Activated CD4-positive, alpha-beta T cell treated with anti-CD3 and anti-CD28 coated beads for 36 hours (primary cell): ENCODE data around the gene SMOC2. TPM values are rescaled to one million over a fixed set of nuclear protein-coding genes. Genes with fewer than 3 reads are reported as not detected.

Experiments
- ATAC-seq: fragments of 200-7000 bp; cut with Tn5 transposase; one replicate; pipeline ENCODE4 v1.10.0; 2021; ENCODE audit warnings: mild to moderate bottlenecking, moderate library complexity
- CTCF ChIA-PET: fragments of 350-600 bp; sonication (Branson Sonifier 250); formaldehyde crosslinking; loops from one replicate; lab custom pipeline; 2021; ENCODE audit warnings: antibody characterized with exemption; lab: Charles Lee
- POLR2A ChIA-PET: fragments of 350-600 bp; sonication (Branson Sonifier 250); formaldehyde crosslinking; loops from one replicate; lab custom pipeline; 2021; ENCODE audit warnings: antibody characterized with exemption, inconsistent platforms; lab: Charles Lee
- DNase-seq: peaks from one replicate; pipeline ENCODE4 v3.0.0-alpha.2; 2020
- H3K27ac Mint-ChIP-seq: one replicate; pipeline ENCODE4 v1.8.0; 2021; ENCODE audit warnings: mixed read lengths
- H3K27me3 Mint-ChIP-seq: one replicate; pipeline ENCODE4 v1.8.0; 2021; ENCODE audit warnings: mixed read lengths
- H3K36me3 Mint-ChIP-seq: one replicate; pipeline ENCODE4 v1.8.0; 2021; ENCODE audit warnings: low read depth, mixed read lengths
- H3K4me1 Mint-ChIP-seq: one replicate; pipeline ENCODE4 v1.8.0; 2021; ENCODE audit warnings: mixed read lengths
- H3K4me3 Mint-ChIP-seq: one replicate; pipeline ENCODE4 v1.8.0; 2021; ENCODE audit warnings: mild to moderate bottlenecking, moderate library complexity, mixed read lengths
- H3K9me3 Mint-ChIP-seq: one replicate; pipeline ENCODE4 v1.8.0; 2021; ENCODE audit warnings: low read depth, mixed read lengths
- intact Hi-C, 2 experiments: fragments of 100-400 bp; cut with DNase I in 1 of 2; cut with micrococcal nuclease in 1 of 2; formaldehyde crosslinking; loops; one replicate each; pipeline versions ENCODE4 v1.14.2 to v1.15.1; 2022 to 2024; cut with DNase I, micrococcal nuclease
- total RNA-seq, 2 experiments: library from RNA; stranded (reverse); gene quantifications; one replicate each; pipeline ENCODE4 v1.2.3, GENCODE V29; 2021

The SMOC2 gene
- total RNA-seq, 2 experiments from 2014 or later: not detected

GRCh38 chr6:168515376-168515775 lies 74.4 kb downstream of the SMOC2 start:
- Mint-ChIP-seq H3K9me3 (no peaks in the 10 kb centered on the region), H3K27me3 (peaks cover 6% of the 10 kb centered on the region), H3K4me3 (no peak overlapping the region), H3K27ac (no peak overlapping the region), H3K36me3 (no peaks in the 10 kb centered on the region), H3K4me1 (no peaks in the 10 kb centered on the region)
- CTCF ChIA-PET: no interaction called here
- ATAC-seq (no peak), DNase-seq (no peak)
- intact Hi-C loops: no loop called here
- POLR2A ChIA-PET: no interaction called here

DNA sequence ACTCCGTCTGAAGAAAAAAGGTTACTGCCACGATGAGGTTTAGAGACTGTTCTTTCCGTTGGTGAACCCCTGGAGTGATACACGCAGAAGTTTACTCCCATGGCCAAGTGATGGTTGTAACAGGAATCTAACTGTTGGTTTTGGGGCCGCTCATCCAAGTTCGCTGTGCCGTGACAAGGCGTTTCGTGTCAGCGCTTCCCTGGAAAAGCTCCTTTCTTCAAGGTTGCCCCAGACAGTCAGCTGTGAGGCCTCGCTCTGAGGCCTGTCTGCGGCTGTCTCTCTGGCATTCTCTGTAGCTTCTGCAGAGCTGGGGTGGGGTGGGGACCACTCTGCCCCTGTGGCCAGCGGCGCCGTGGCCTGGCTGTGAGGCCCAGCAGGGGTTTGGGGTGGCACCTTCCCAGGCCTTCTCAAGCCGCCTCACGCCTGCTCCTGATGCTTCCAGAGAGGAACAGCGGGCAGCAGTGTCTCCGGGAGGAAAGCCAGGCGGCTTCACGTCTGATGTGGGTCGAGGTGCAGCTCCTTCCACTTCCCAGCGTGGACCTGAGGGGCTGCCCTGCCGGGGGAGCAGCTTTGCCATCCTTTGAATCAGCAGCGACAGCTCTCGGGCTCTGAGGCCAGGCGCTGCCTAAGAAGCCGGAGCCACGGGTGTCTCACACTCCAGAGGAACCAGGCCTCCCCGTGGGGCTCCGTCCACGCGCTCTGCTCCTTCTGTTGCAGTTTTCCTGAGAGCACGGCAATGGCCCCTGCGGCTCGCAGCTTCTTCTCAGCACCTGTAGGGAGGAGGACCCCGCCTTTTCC lies 76.2 kb downstream of the SMOC2 start:
- no peak overlapping the region for H3K27ac Mint-ChIP-seq
- peaks cover 3% of the 10 kb centered on the region for H3K27me3 Mint-ChIP-seq
- CTCF ChIA-PET: interaction anchor here (0.6 kb wide), 1 partner anchor 331 kb away, joined by 3 read pairs; no protein-coding TSS in a partner anchor
- DNase-seq (no peak), ATAC-seq (no peak)
- no peaks in the 10 kb centered on the region for H3K9me3 Mint-ChIP-seq
- intact Hi-C loops: no loop called here
- no peak overlapping the region for H3K4me3 Mint-ChIP-seq
- POLR2A ChIA-PET: no interaction called here
- H3K4me1 Mint-ChIP-seq: no peaks in the 10 kb centered on the region
- no peaks in the 10 kb centered on the region for H3K36me3 Mint-ChIP-seq

DNA sequence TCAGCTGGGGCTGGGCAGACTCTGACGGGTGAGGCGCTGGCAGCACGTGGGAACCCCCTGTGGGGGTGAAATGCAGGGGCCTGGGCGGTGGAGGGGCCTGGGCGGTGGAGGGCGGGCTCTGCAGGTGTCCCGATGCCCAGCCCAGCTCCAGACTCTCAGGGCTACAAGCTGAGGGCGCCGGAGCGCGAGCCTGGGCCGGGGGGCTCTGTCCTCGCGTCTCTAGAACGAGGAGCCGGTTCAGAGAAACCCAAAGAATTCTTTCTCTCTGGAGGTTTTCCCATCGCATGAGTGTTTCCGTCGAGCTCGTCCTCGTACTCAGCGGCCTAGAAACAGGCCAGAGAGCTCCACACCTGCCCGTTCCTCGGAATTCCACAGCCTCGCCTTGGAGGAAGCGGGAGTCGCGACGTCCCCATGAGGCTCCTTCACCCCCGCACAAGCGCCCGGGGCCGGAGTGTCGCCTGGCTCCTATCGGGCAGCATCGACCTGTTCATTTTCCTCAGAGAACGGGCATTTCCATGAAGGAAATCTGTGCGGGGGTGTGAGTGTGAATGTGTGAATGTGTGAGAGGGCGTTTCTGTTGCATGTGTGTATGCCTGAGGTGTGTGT lies 76.9 kb downstream of the SMOC2 start:
- Mint-ChIP-seq H3K4me3 (no peak overlapping the region), H3K27me3 (peaks cover 4% of the 10 kb centered on the region), H3K36me3 (no peaks in the 10 kb centered on the region), H3K9me3 (no peaks in the 10 kb centered on the region), H3K27ac (no peak overlapping the region), H3K4me1 (no peaks in the 10 kb centered on the region)
- intact Hi-C loops: no loop called here
- POLR2A ChIA-PET: no interaction called here
- DNase-seq (no peak), ATAC-seq (no peak)
- CTCF ChIA-PET: interaction anchor here (0.6 kb wide), 1 partner anchor 332 kb away, joined by 3 read pairs; no protein-coding TSS in a partner anchor

GRCh38 chr6:168518348-168518745 lies 77.4 kb downstream of the SMOC2 start:
- POLR2A ChIA-PET: no interaction called here
- ATAC-seq: no peak
- H3K27ac Mint-ChIP-seq: no peak overlapping the region

DNA sequence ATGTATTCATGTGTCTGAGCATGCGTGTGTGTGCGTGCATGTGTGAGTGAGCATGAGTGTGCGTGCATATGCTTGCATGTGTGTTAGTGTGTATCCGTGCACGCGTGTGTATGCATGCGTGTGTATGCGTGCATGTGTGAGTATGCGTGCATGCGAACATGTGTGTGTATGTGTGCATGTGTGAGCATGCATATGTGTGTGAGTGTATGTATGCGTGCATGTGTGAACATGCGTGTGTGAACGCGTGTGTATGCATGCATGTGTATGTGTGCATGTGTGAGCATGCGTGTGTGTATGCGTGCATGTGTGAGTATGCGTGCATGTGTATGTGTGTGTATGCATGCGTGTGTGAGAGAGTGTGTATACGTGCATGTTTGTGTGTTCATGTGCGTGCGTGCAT lies 77.9 kb downstream of the SMOC2 start:
- Mint-ChIP-seq H3K4me1 (no peaks in the 10 kb centered on the region), H3K4me3 (no peak overlapping the region), H3K36me3 (no peaks in the 10 kb centered on the region), H3K27ac (no peak overlapping the region), H3K9me3 (no peaks in the 10 kb centered on the region), H3K27me3 (peaks cover 4% of the 10 kb centered on the region)
- ATAC-seq (no peak), DNase-seq (no peak)
- intact Hi-C loops: no loop called here
- CTCF ChIA-PET: no interaction called here
- POLR2A ChIA-PET: no interaction called here

More at GRCh38 chr6:168518348-168518745, 77.4 kb downstream of the SMOC2 start:
- H3K27me3 Mint-ChIP-seq: peaks cover 4% of the 10 kb centered on the region
- no peaks in the 10 kb centered on the region for H3K4me1 Mint-ChIP-seq
- no peak overlapping the region for H3K4me3 Mint-ChIP-seq
- no peaks in the 10 kb centered on the region for H3K36me3 Mint-ChIP-seq
- intact Hi-C loops: no loop called here
- DNase-seq: no peak
- no peaks in the 10 kb centered on the region for H3K9me3 Mint-ChIP-seq
- CTCF ChIA-PET: no interaction called here

DNA sequence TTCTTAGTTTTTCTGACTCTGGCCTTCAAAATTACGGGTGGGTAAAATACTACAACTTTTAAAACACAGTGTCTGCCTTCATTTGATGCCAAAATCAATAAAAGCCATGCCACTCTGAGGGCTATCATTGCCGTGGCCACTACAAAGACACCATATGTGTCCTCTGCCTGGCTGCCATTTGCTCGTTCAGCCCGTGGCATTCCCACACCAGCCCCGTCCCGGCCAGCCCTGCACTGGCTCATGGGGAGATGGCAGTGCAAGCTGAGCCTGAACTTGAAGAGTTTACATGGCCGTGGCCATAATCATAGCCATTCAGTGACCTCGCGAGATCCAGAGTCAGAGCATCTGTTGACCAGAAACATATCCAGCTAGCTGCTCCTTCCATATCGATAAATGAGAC lies 79.2 kb downstream of the SMOC2 start:
- peaks cover 4% of the 10 kb centered on the region for H3K27me3 Mint-ChIP-seq
- no peaks in the 10 kb centered on the region for H3K4me1 Mint-ChIP-seq
- no peak for ATAC-seq
- no peak overlapping the region for H3K4me3 Mint-ChIP-seq
- H3K9me3 Mint-ChIP-seq: no peaks in the 10 kb centered on the region
- DNase-seq: no peak
- intact Hi-C loops: no loop called here
- CTCF ChIA-PET: no interaction called here
- H3K27ac Mint-ChIP-seq: no peak overlapping the region
- H3K36me3 Mint-ChIP-seq: no peaks in the 10 kb centered on the region
- POLR2A ChIA-PET: no interaction called here

DNA sequence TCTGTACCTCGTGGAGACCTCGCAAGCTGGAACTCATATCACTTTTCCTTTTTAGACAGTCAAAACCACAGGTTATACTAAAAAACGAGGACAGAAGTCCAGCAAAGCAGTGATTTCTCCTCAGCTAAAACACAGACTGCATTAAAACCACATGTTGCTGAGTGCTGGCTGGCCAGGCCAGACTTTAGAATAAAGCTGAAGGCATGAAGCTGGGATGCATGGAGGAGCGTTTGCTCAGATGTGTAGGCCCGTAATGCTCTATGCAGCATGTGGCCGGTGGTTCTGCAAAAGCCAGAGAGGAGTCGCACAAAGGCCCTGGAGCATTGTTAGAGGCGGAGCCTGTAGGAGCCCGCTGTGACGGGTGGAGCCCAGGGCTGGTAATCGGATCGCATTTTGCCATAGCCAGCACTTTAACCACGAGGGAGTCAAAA lies 83.6 kb downstream of the SMOC2 start:
- Mint-ChIP-seq H3K27ac (no peak overlapping the region), H3K9me3 (no peaks in the 10 kb centered on the region), H3K4me1 (no peaks in the 10 kb centered on the region), H3K4me3 (no peak overlapping the region), H3K27me3 (peaks cover 6% of the 10 kb centered on the region), H3K36me3 (no peaks in the 10 kb centered on the region)
- no peak for DNase-seq
- ChIA-PET POLR2A (no interaction called here), CTCF (no interaction called here)
- no peak for ATAC-seq
- intact Hi-C loops: no loop called here

GRCh38 chr6:168525114-168525513 lies 84.1 kb downstream of the SMOC2 start:
- no peaks in the 10 kb centered on the region for H3K9me3 Mint-ChIP-seq
- H3K27ac Mint-ChIP-seq: no peak overlapping the region
- ATAC-seq (no peak), DNase-seq (no peak)
- no peaks in the 10 kb centered on the region for H3K4me1 Mint-ChIP-seq
- no peak overlapping the region for H3K4me3 Mint-ChIP-seq
- no peaks in the 10 kb centered on the region for H3K36me3 Mint-ChIP-seq
- CTCF ChIA-PET: interaction anchor here (0.7 kb wide), 1 partner anchor 219 kb away, joined by 3 read pairs; no protein-coding TSS in a partner anchor
- H3K27me3 Mint-ChIP-seq: peaks cover 6% of the 10 kb centered on the region
- POLR2A ChIA-PET: no interaction called here
- intact Hi-C loops: no loop called here

DNA sequence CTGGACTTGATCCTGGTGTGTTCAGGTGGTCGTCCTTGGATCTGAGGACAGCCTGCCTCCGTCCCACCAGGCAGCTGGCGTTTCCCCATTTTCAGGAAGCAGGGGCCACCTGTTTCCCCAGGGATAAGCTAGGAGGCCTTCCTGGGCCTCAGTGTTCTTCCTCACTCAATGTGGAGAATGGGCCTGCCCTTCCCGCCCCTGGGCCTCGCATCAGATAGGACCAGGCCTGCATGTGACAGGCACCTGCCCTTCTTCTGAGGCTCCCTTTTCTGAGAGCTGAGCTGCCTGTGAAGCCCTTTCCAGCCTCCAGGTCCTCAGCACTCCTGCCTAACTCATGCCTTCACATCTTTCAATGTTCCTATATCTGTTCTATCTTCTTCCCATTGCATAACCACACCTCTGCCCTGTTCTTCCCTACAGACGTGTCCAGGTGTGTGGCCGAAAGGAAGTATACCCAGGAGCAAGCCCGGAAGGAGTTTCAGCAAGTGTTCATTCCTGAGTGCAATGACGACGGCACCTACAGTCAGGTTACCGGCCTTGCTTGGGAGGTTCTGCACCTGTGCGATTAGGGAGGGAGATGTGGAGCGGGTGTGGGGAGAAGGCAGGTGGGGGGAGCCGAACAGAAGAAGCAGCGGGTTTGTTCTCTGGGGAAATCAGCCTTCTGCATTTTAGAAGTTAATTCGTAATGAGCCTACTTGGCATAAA lies 85.1 kb downstream of the SMOC2 start:
- POLR2A ChIA-PET: no interaction called here

DNA sequence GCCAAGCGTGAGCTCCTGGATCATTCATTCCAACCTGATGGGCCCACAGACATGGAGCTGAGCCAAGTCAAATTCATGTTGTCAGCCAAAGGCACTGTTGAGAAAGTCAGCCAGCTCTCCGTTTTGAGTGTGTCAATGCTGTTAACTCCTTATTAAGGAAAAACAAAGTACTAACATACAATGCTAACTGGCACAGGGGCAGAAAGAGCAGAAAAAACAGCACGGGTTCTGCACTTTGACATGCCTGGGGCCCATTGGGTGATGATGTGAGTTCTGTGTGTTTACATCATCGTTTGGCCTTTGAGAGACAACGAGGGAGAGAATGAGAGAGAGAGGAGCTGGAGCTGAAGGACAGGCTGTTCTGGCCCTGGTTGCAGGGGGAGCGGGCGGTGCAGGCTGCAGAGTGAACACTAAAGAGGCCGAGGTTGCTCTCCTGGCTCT lies 85.9 kb downstream of the SMOC2 start:
- no peak for DNase-seq
- Mint-ChIP-seq H3K4me1 (no peaks in the 10 kb centered on the region), H3K36me3 (no peaks in the 10 kb centered on the region), H3K27me3 (peaks cover 6% of the 10 kb centered on the region), H3K9me3 (no peaks in the 10 kb centered on the region), H3K27ac (no peak overlapping the region), H3K4me3 (no peak overlapping the region)
- ChIA-PET POLR2A (no interaction called here), CTCF (no interaction called here)
- no peak for ATAC-seq
- intact Hi-C loops: no loop called here

More for the DNA sequence above, 85.1 kb downstream of the SMOC2 start:
- Mint-ChIP-seq H3K36me3 (no peaks in the 10 kb centered on the region), H3K9me3 (no peaks in the 10 kb centered on the region), H3K4me1 (no peaks in the 10 kb centered on the region), H3K27ac (no peak overlapping the region), H3K4me3 (no peak overlapping the region), H3K27me3 (peaks cover 6% of the 10 kb centered on the region)
- DNase-seq: no peak
- no peak for ATAC-seq
- CTCF ChIA-PET: no interaction called here
- intact Hi-C loops: no loop called here

DNA sequence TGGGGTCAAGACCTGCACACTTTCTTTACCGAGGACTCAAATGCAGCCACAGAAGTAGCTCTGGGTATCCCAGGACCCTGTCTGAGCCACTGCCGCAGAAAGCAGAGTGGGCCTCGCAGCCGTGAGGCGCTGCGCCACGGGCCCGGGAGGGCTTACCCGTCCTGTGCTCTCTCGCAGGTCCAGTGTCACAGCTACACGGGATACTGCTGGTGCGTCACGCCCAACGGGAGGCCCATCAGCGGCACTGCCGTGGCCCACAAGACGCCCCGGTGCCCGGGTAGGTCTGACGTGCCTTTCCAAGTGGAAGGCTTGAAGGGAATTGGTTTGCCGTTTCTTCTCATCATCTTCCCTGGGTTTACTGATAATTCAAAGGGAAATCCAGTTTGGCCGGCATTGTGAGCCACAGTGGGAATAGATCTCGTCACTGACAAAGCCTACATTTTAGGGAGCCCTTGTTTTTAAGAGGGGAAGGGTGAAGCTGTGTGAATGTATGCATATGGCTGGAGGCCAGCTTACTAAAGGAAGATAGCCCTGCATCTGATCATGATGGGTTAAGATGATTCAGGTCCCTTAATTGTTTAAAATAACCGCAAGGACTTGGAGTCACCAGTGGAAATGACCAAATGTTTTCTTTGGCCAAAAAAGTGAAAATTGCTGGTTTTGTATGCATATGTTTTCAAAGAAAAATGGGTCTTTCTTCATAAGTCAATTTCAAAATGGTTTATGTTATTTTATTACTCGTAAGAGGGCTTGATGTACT lies 86.6 kb downstream of the SMOC2 start:
- intact Hi-C loops: no loop called here
- no peak overlapping the region for H3K4me3 Mint-ChIP-seq
- DNase-seq (no peak), ATAC-seq (no peak)
- no peak overlapping the region for H3K27ac Mint-ChIP-seq
- ChIA-PET POLR2A (no interaction called here), CTCF (interaction anchor here (0.6 kb wide), 1 partner anchor 490 kb away, joined by 3 read pairs; no protein-coding TSS in a partner anchor)
- no peaks in the 10 kb centered on the region for H3K9me3 Mint-ChIP-seq
- no peaks in the 10 kb centered on the region for H3K4me1 Mint-ChIP-seq
- no peaks in the 10 kb centered on the region for H3K36me3 Mint-ChIP-seq
- H3K27me3 Mint-ChIP-seq: peaks cover 3% of the 10 kb centered on the region
